Activated B cell treated with CpG ODN at 0.5 μM for 24 hours (primary cell): Measurements from ENCODE around the gene IQSEC1. TPM values are rescaled to one million over a fixed set of nuclear protein-coding genes. Genes with fewer than 3 reads are reported as not detected.

ENCODE experiments used
- ATAC-seq: fragments of 200-7000 bp; cut with Tn5 transposase; one replicate; pipeline ENCODE4 v1.10.0; 2021; ENCODE audit warnings: low read depth, mild to moderate bottlenecking, moderate library complexity
- CTCF ChIA-PET: fragments of 350-600 bp; sonication (Branson Sonifier 250); formaldehyde crosslinking; loops from one replicate; lab custom pipeline; 2021; ENCODE audit warnings: antibody characterized with exemption; lab: Charles Lee
- POLR2A ChIA-PET: fragments of 350-600 bp; sonication (Branson Sonifier 250); formaldehyde crosslinking; loops from one replicate; lab custom pipeline; 2021; ENCODE audit warnings: antibody characterized with exemption; lab: Charles Lee
- DNase-seq: peaks from one replicate; pipeline ENCODE4 v3.0.0; 2022
- H3K27ac Mint-ChIP-seq: one replicate; pipeline ENCODE4 v1.8.0; 2020; ENCODE audit warnings: mixed read lengths
- H3K27me3 Mint-ChIP-seq: one replicate; pipeline ENCODE4 v1.8.0; 2021; ENCODE audit warnings: mixed read lengths
- H3K36me3 Mint-ChIP-seq: one replicate; pipeline ENCODE4 v1.8.0; 2021; ENCODE audit warnings: low read depth, mixed read lengths
- H3K4me1 Mint-ChIP-seq: one replicate; pipeline ENCODE4 v1.8.0; 2021; ENCODE audit warnings: mixed read lengths
- H3K4me3 Mint-ChIP-seq: one replicate; pipeline ENCODE4 v1.8.0; 2020; ENCODE audit warnings: mild to moderate bottlenecking, mixed read lengths
- H3K9me3 Mint-ChIP-seq: one replicate; pipeline ENCODE4 v1.8.0; 2020; ENCODE audit warnings: mixed read lengths
- CTCF ChIP-seq: fragments of 200-600 bp; IDR thresholded peaks from one replicate; pipeline ENCODE4 v1.8.0; 2022; ENCODE audit warnings: antibody characterized with exemption, mild to moderate bottlenecking
- intact Hi-C: fragments of 100-400 bp; cut with micrococcal nuclease; formaldehyde crosslinking; loops from one replicate; pipeline ENCODE4 v1.15.1; 2024
- total RNA-seq: library from RNA; stranded (reverse); gene quantifications from 2 replicates; pipeline ENCODE4 v1.2.3, GENCODE V29; 2022

Gene IQSEC1
- total RNA-seq, 1 donor from 2014 or later = 296 TPM

GRCh38 chr3:13096356-13096755 is 23.1 kb upstream of the IQSEC1 start:
- no peak overlapping the region for H3K4me3 Mint-ChIP-seq
- H3K9me3 Mint-ChIP-seq = no peaks in the 10 kb centered on the region
- H3K27me3 Mint-ChIP-seq = peaks cover 10% of the 10 kb centered on the region
- CTCF ChIA-PET = no interaction called here
- H3K4me1 Mint-ChIP-seq = peaks cover 40% of the 10 kb centered on the region
- no peak for DNase-seq
- H3K27ac Mint-ChIP-seq = no peak overlapping the region
- no peak for ATAC-seq
- intact Hi-C loops = no loop called here
- TF ChIP-seq CTCF = no peak
- no peaks in the 10 kb centered on the region for H3K36me3 Mint-ChIP-seq
- POLR2A ChIA-PET = interaction anchor here (1.4 kb wide), 1 partner anchor 74 kb away, joined by 7 read pairs; no protein-coding TSS in a partner anchor

- H3K4me3 Mint-ChIP-seq = no peak overlapping the region
- peaks cover 48% of the 10 kb centered on the region for H3K4me1 Mint-ChIP-seq
- TF ChIP-seq CTCF = no peak
- intact Hi-C loops = no loop called here
- ATAC-seq (no peak), DNase-seq (no peak)
- no peaks in the 10 kb centered on the region for H3K9me3 Mint-ChIP-seq
- no peaks in the 10 kb centered on the region for H3K36me3 Mint-ChIP-seq
- H3K27ac Mint-ChIP-seq = no peak overlapping the region
- ChIA-PET CTCF (no interaction called here), POLR2A (interaction anchor here (1.4 kb wide), 1 partner anchor 73 kb away, joined by 7 read pairs; no protein-coding TSS in a partner anchor)
- peaks cover 10% of the 10 kb centered on the region for H3K27me3 Mint-ChIP-seq
Observed at GRCh38 chr3:13095408-13095937, 22.2 kb upstream of the IQSEC1 start.

- H3K4me3 Mint-ChIP-seq = no peak overlapping the region
- intact Hi-C loops = loop anchor here (5.0 kb wide), 2 partner anchors 104 to 139 kb away; no protein-coding TSS in a partner anchor
- H3K27ac Mint-ChIP-seq = no peak overlapping the region
- no peak for DNase-seq
- H3K27me3 Mint-ChIP-seq = peaks cover 10% of the 10 kb centered on the region
- no peak for TF ChIP-seq CTCF
- ChIA-PET CTCF (interaction anchor here (1.2 to 4.3 kb wide), 2 partner anchors 189 to 360 kb away, joined by 5 to 76 read pairs; no protein-coding TSS in a partner anchor), POLR2A (interaction anchor here (2.7 kb wide), 1 partner anchor 71 kb away, joined by 18 read pairs; no protein-coding TSS in a partner anchor)
- no peaks in the 10 kb centered on the region for H3K36me3 Mint-ChIP-seq
- H3K9me3 Mint-ChIP-seq = no peaks in the 10 kb centered on the region
- no peak for ATAC-seq
- peaks cover 59% of the 10 kb centered on the region for H3K4me1 Mint-ChIP-seq
Observed at GRCh38 chr3:13093687-13094086, 20.5 kb upstream of the IQSEC1 start.

GRCh38 chr3:13092621-13093617 is 19.7 kb upstream of the IQSEC1 start:
- intact Hi-C loops = loop anchor here (1.0 to 5.0 kb wide), 8 partner anchors 17 to 555 kb away; no protein-coding TSS in a partner anchor
- H3K36me3 Mint-ChIP-seq = no peaks in the 10 kb centered on the region
- DNase-seq (no peak), ATAC-seq (no peak)
- H3K4me3 Mint-ChIP-seq = no peak overlapping the region
- H3K27me3 Mint-ChIP-seq = peaks cover 10% of the 10 kb centered on the region
- no peak for TF ChIP-seq CTCF
- no peak overlapping the region for H3K27ac Mint-ChIP-seq
- H3K4me1 Mint-ChIP-seq = peaks cover 62% of the 10 kb centered on the region
- CTCF ChIA-PET = interaction anchor here (0.9 to 4.3 kb wide), 21 partner anchors 9 to 558 kb away, joined by 3 to 76 read pairs (median 5); no protein-coding TSS in a partner anchor
- H3K9me3 Mint-ChIP-seq = no peaks in the 10 kb centered on the region
- POLR2A ChIA-PET = interaction anchor here (0.7 to 2.7 kb wide), 8 partner anchors 9 to 555 kb away, joined by 3 to 18 read pairs (median 8); no protein-coding TSS in a partner anchor
